ENCODE data around the gene TNF.

- TF ChIP-seq POLR2AphosphoS5 (IDR thresholded peaks at IDR 0.05), result no peak
- no peak for TF ChIP-seq POLR2A (IDR thresholded peaks at IDR 0.05)
- TF ChIP-seq CTCF (IDR thresholded peaks at IDR 0.05), result no peak
- no peak for TF ChIP-seq EP300 (IDR thresholded peaks at IDR 0.05)
These were observed 11.4 kb downstream of the TNF start for GRCh38 chr6:31586599-31587281.

All from gastroesophageal sphincter (tissue), 3 donors.